Stimulated activated memory B cell treated with anti-CD40 and anti-IgM and Interleukin-4, amounts not matched to agents 10 μg/mL and 1 μg/mL and 100 μg/mL, for 72 hours (primary cell): ENCODE results near the gene SYNE1.
"Not testable (repeated sequence)": the region's sequence is repeated elsewhere in the genome, so short reads cannot be mapped to it uniquely, and the experiment has no call there.

Source experiments
- ATAC-seq: fragments of 150-1000 bp; cut with Tn5 transposase; 2 replicates; pipeline ENCODE4 v1.10.0; 2021
- H3K27ac Mint-ChIP-seq: one replicate; pipeline ENCODE4 v1.8.0; 2022; ENCODE audit warnings: mild to moderate bottlenecking, mixed read lengths
- H3K27me3 Mint-ChIP-seq: one replicate; pipeline ENCODE4 v1.8.0; 2022; ENCODE audit warnings: mixed read lengths
- H3K36me3 Mint-ChIP-seq: one replicate; pipeline ENCODE4 v1.8.0; 2022; ENCODE audit warnings: mixed read lengths
- H3K4me1 Mint-ChIP-seq: one replicate; pipeline ENCODE4 v1.8.0; 2022; ENCODE audit warnings: mixed read lengths
- H3K4me3 Mint-ChIP-seq: one replicate; pipeline ENCODE4 v1.8.0; 2022; ENCODE audit warnings: mild to moderate bottlenecking, moderate library complexity, mixed read lengths
- H3K9me3 Mint-ChIP-seq: one replicate; pipeline ENCODE4 v1.8.0; 2022; ENCODE audit warnings: mixed read lengths

SYNE1 gene

GRCh38 chr6:152338335-152339125, 298.6 kb downstream of the SYNE1 start:
- no peak overlapping the region for H3K4me3 Mint-ChIP-seq
- no peaks in the 10 kb centered on the region for H3K9me3 Mint-ChIP-seq
- no peaks in the 10 kb centered on the region for H3K36me3 Mint-ChIP-seq
- no peaks in the 10 kb centered on the region for H3K27me3 Mint-ChIP-seq
- H3K27ac Mint-ChIP-seq, result no peak overlapping the region
- peaks cover 9% of the 10 kb centered on the region for H3K4me1 Mint-ChIP-seq
- ATAC-seq, result peak; percentile 70

DNA sequence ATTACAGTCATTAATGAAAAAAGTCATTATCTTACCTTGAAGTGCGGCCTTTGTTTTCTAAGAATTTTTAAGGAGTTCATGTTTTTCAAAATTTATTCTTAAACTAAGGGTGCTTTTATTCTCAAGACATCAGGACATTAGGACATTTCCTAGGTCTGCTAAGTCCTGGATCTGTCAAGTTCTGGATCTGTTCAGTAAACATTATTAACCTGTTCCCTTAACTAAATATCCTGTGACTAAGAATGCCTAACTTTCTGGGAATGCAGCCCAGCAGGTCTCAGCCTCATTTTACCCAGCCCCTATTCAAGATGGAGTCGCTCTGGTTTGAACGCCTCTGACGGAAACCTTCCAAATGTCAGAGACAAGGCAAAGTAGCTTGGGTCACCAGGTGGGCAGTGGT, 302.6 kb downstream of the SYNE1 start:
- no peaks in the 10 kb centered on the region for H3K27me3 Mint-ChIP-seq
- no peaks in the 10 kb centered on the region for H3K36me3 Mint-ChIP-seq
- ATAC-seq, result no peak

DNA sequence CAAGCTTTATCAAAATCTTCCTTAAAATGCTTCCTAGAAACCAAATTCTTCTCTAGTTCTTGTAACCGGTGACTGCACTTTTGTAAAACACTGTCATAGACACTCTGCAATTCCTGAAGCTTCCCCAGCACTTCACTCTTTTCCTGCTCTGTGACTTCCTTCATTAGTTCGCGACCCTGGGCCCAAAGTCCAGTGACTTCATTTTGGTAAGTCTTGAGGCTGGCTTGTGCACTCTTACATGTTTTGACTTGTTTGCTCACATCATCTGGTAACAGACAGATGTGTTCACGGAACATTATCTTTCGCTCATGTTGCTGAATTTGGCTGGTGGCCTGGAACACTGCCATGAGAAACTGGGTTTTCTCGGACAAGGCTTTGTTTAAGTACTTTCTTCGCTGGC, 306.2 kb downstream of the SYNE1 start:
- no peak for ATAC-seq
- H3K4me1 Mint-ChIP-seq, result no peaks in the 10 kb centered on the region
- no peak overlapping the region for H3K27ac Mint-ChIP-seq
- no peaks in the 10 kb centered on the region for H3K36me3 Mint-ChIP-seq
- no peaks in the 10 kb centered on the region for H3K9me3 Mint-ChIP-seq
- no peaks in the 10 kb centered on the region for H3K27me3 Mint-ChIP-seq
- H3K4me3 Mint-ChIP-seq, result no peak overlapping the region

More for the DNA sequence above, 302.6 kb downstream of the SYNE1 start:
- no peak overlapping the region for H3K27ac Mint-ChIP-seq
- H3K9me3 Mint-ChIP-seq, result no peaks in the 10 kb centered on the region
- H3K4me3 Mint-ChIP-seq, result no peak overlapping the region
- H3K4me1 Mint-ChIP-seq, result peaks cover 9% of the 10 kb centered on the region

- Mint-ChIP-seq H3K36me3 (no peaks in the 10 kb centered on the region), H3K9me3 (no peaks in the 10 kb centered on the region), H3K4me1 (no peaks in the 10 kb centered on the region), H3K27ac (no peak overlapping the region), H3K27me3 (no peaks in the 10 kb centered on the region), H3K4me3 (no peak overlapping the region)
- ATAC-seq, result no peak
Measured at GRCh38 chr6:152329638-152330448, 307.3 kb downstream of the SYNE1 start.

DNA sequence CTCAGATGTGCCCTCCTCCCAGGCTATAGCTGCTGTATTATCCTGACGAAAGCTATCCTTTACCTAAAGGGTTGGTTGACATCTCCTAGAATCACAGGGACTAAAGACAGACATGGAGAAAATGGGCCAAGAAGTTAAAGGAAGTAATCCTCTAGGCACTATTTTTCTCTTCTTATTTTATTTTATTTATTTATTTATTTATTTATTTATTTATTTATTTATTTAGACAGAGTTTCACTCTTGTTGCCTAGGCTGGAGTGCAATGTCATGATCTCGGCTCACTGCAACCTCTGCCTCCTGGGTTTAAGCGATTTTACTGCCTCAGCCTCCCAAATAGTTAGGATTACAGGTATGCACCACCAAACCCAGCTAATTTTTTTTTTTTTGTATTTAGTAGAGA, 309.0 kb downstream of the SYNE1 start:
- ATAC-seq, H3K27ac Mint-ChIP-seq, H3K27me3 Mint-ChIP-seq: not testable (repeated sequence)

GRCh38 chr6:152323376-152323775, 313.8 kb downstream of the SYNE1 start:
- Mint-ChIP-seq H3K9me3 (no peaks in the 10 kb centered on the region), H3K27me3 (peaks cover 13% of the 10 kb centered on the region), H3K4me1 (no peaks in the 10 kb centered on the region), H3K27ac (no peak overlapping the region), H3K36me3 (no peaks in the 10 kb centered on the region), H3K4me3 (no peak overlapping the region)
- ATAC-seq, result no peak

More for the DNA sequence above, 309.0 kb downstream of the SYNE1 start:
- H3K9me3 Mint-ChIP-seq, H3K4me3 Mint-ChIP-seq, H3K4me1 Mint-ChIP-seq, H3K36me3 Mint-ChIP-seq: not testable (repeated sequence)

DNA sequence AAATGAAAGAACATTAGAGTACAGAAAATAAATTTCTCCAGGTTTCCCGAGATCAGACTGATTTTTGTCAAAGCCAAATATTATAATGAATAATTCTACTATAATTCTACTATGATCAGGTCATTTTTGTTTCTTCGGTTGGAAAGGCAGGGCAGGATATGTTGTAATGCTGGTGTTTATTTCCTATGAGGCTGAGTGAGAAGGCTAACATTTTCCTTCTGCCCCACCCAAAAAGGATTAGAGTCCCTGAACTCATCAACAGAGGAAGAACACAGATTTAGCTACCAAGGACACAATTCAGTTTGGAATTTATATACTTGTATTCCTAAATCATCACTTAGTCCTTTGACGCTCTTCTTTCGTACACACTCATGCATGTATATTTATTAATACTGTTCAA, 318.9 kb downstream of the SYNE1 start:
- peaks cover 11% of the 10 kb centered on the region for H3K27me3 Mint-ChIP-seq
- no peaks in the 10 kb centered on the region for H3K36me3 Mint-ChIP-seq
- no peak overlapping the region for H3K27ac Mint-ChIP-seq
- H3K9me3 Mint-ChIP-seq, result no peaks in the 10 kb centered on the region
- no peak overlapping the region for H3K4me3 Mint-ChIP-seq
- H3K4me1 Mint-ChIP-seq, result peaks cover 13% of the 10 kb centered on the region
- ATAC-seq, result no peak

DNA sequence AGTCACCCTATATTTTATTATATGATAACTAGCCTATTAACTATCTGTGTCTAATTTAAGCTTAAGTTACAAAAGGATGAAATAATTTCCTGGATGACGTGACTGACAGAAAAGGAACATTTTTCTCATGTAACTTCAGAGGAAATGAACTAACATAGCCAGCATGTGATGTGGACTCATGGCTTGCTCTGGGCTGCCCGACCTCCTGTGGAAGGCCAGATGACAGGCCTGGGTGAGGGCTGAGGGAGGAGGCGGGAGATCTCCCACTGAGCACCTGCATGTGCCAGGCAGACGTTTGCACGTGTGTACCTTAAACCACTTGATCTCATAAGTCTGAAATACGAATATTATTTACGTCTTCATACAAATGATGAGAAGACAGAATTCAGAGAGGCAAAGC, 321.1 kb downstream of the SYNE1 start:
- no peaks in the 10 kb centered on the region for H3K36me3 Mint-ChIP-seq
- no peaks in the 10 kb centered on the region for H3K27me3 Mint-ChIP-seq
- no peaks in the 10 kb centered on the region for H3K9me3 Mint-ChIP-seq
- no peak overlapping the region for H3K4me3 Mint-ChIP-seq
- peaks cover 13% of the 10 kb centered on the region for H3K4me1 Mint-ChIP-seq
- no peak for ATAC-seq
- H3K27ac Mint-ChIP-seq, result no peak overlapping the region

- no peaks in the 10 kb centered on the region for H3K36me3 Mint-ChIP-seq
- no peak overlapping the region for H3K27ac Mint-ChIP-seq
- ATAC-seq, result no peak
- no peaks in the 10 kb centered on the region for H3K27me3 Mint-ChIP-seq
- H3K4me1 Mint-ChIP-seq, result peaks cover 13% of the 10 kb centered on the region
- no peak overlapping the region for H3K4me3 Mint-ChIP-seq
- no peaks in the 10 kb centered on the region for H3K9me3 Mint-ChIP-seq
Measured at GRCh38 chr6:152314483-152314832, 322.7 kb downstream of the SYNE1 start.

- Mint-ChIP-seq H3K27ac (no peak overlapping the region), H3K4me1 (peaks cover 13% of the 10 kb centered on the region), H3K9me3 (no peaks in the 10 kb centered on the region)
Measured at GRCh38 chr6:152313542-152314482, 323.4 kb downstream of the SYNE1 start.

GRCh38 chr6:152312434-152312833, 324.7 kb downstream of the SYNE1 start:
- no peak overlapping the region for H3K27ac Mint-ChIP-seq
- ATAC-seq, result no peak
- no peaks in the 10 kb centered on the region for H3K36me3 Mint-ChIP-seq
- peaks cover 13% of the 10 kb centered on the region for H3K4me1 Mint-ChIP-seq
- H3K27me3 Mint-ChIP-seq, result no peaks in the 10 kb centered on the region
- no peaks in the 10 kb centered on the region for H3K9me3 Mint-ChIP-seq
- H3K4me3 Mint-ChIP-seq, result no peak overlapping the region

More at GRCh38 chr6:152313542-152314482, 323.4 kb downstream of the SYNE1 start:
- Mint-ChIP-seq H3K4me3 (no peak overlapping the region), H3K27me3 (no peaks in the 10 kb centered on the region), H3K36me3 (no peaks in the 10 kb centered on the region)
- no peak for ATAC-seq

DNA sequence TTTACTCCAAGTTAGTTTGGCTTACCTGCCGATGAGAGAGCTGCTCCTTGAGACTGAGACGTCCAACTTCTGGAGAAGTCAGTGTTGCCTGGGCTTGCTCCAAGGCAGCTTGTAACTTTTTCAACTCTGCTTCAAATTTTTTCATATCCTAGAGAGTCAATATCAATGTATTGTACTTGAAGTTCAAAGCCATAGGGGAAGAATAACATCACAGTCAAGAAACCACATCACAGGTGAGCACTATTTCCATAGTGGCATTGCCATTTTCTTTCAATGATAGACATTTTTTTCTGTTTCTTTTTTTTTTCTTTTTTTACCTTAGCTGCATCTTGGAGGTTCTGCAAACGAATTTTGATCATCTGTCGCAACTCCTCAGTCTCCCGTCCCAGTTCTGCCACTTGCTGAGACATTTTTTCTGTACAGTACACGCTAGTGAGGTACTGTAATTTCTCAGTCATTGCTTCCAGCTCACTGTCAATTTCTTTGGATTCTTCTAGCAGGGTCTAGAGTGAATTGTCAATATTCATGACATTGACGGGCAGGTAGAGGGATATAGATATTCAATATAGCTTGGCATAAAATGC, 326.7 kb downstream of the SYNE1 start:
- ATAC-seq, result no peak
- H3K27ac Mint-ChIP-seq, result no peak overlapping the region
- no peaks in the 10 kb centered on the region for H3K36me3 Mint-ChIP-seq
- H3K4me1 Mint-ChIP-seq, result peaks cover 4% of the 10 kb centered on the region
- H3K4me3 Mint-ChIP-seq, result no peak overlapping the region
- H3K27me3 Mint-ChIP-seq, result no peaks in the 10 kb centered on the region
- H3K9me3 Mint-ChIP-seq, result no peaks in the 10 kb centered on the region

- no peak overlapping the region for H3K27ac Mint-ChIP-seq
- peak; percentile 51 for ATAC-seq
- H3K4me3 Mint-ChIP-seq, result no peak overlapping the region
- H3K36me3 Mint-ChIP-seq, result no peaks in the 10 kb centered on the region
- no peaks in the 10 kb centered on the region for H3K27me3 Mint-ChIP-seq
- H3K9me3 Mint-ChIP-seq, result no peaks in the 10 kb centered on the region
- no peaks in the 10 kb centered on the region for H3K4me1 Mint-ChIP-seq
Measured at GRCh38 chr6:152309648-152310047, 327.5 kb downstream of the SYNE1 start.

- Mint-ChIP-seq H3K27ac (no peak overlapping the region), H3K27me3 (no peaks in the 10 kb centered on the region)
Measured at GRCh38 chr6:152309006-152309405, 328.2 kb downstream of the SYNE1 start.

DNA sequence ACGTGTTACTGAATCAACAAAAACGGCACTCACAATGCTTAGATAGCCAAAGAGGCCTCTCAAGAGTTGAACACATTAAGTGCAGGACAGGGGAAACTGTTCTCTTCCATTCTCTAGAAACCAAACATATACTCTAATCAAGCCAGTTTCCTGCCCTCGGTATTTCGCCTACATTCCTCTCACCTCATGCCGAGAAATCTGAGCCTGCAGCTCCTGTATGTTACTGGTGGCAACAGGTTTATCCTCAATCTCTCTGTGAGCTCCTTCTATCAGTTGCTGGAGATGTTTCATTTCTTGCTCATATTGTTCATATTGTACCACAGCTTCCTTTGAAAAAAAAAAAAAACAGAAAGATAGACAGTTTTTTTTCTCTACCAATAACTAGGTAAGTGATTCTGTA, 328.9 kb downstream of the SYNE1 start:
- Mint-ChIP-seq H3K9me3 (no peaks in the 10 kb centered on the region), H3K27me3 (no peaks in the 10 kb centered on the region)

More at GRCh38 chr6:152309006-152309405, 328.2 kb downstream of the SYNE1 start:
- ATAC-seq, result no peak
- H3K4me3 Mint-ChIP-seq, result no peak overlapping the region
- no peaks in the 10 kb centered on the region for H3K4me1 Mint-ChIP-seq
- no peaks in the 10 kb centered on the region for H3K36me3 Mint-ChIP-seq
- H3K9me3 Mint-ChIP-seq, result no peaks in the 10 kb centered on the region

More for the DNA sequence above, 328.9 kb downstream of the SYNE1 start:
- Mint-ChIP-seq H3K4me1 (no peaks in the 10 kb centered on the region), H3K36me3 (no peaks in the 10 kb centered on the region), H3K27ac (no peak overlapping the region), H3K4me3 (no peak overlapping the region)
- ATAC-seq, result no peak
